HG03097 (cell line): ENCODE results near the gene IRF8.
"Not testable (repeated sequence)": the region's sequence is repeated elsewhere in the genome, so short reads cannot be mapped to it uniquely, and the experiment has no call there.

ENCODE experiments used
- ATAC-seq: cut with Tn5 transposase; IDR thresholded peaks from one replicate; pipeline ENCODE4 v1.9.1; 2021; ENCODE audit not compliant: unreplicated experiment, low FRiP score

The IRF8 gene

GRCh38 chr16:85898521-85899442 lies at the start of gene IRF8:
TSS of gene IRF8 (plus strand) at chr16:85899162. CDS start at chr16:85903016, 3,854 bp downstream.
- ATAC-seq: peak; percentile 29

GRCh38 chr16:85849388-85849787 lies 49.6 kb upstream of the IRF8 start:
- ATAC-seq: no peak

GRCh38 chr16:85850344-85850880 lies 48.5 kb upstream of the IRF8 start:
- ATAC-seq: no peak

GRCh38 chr16:85851034-85851785 lies 47.8 kb upstream of the IRF8 start:
- no peak for ATAC-seq

- ATAC-seq: no peak
Observed at GRCh38 chr16:85853547-85854545, 45.1 kb upstream of the IRF8 start.

GRCh38 chr16:85854935-85855334 lies 44.0 kb upstream of the IRF8 start:
- ATAC-seq: no peak

GRCh38 chr16:85856079-85856478 lies 42.9 kb upstream of the IRF8 start:
- no peak for ATAC-seq

- ATAC-seq: no peak
Observed at GRCh38 chr16:85856585-85856984, 42.4 kb upstream of the IRF8 start.

GRCh38 chr16:85857406-85857805 lies 41.6 kb upstream of the IRF8 start:
- ATAC-seq: no peak

GRCh38 chr16:85858571-85858970 lies 40.4 kb upstream of the IRF8 start:
- not testable (repeated sequence) for ATAC-seq

GRCh38 chr16:85858984-85859817 lies 39.8 kb upstream of the IRF8 start:
- ATAC-seq: no peak

GRCh38 chr16:85859818-85860125 lies 39.2 kb upstream of the IRF8 start:
- ATAC-seq: no peak

- no peak for ATAC-seq
Observed at GRCh38 chr16:85860413-85861094, 38.4 kb upstream of the IRF8 start.

GRCh38 chr16:85861095-85861825 lies 37.7 kb upstream of the IRF8 start:
- no peak for ATAC-seq

- ATAC-seq: no peak
Observed at GRCh38 chr16:85862476-85863383, 36.2 kb upstream of the IRF8 start.

GRCh38 chr16:85863384-85863774 lies 35.6 kb upstream of the IRF8 start:
- ATAC-seq: no peak

GRCh38 chr16:85864965-85865364 lies 34.0 kb upstream of the IRF8 start:
- no peak for ATAC-seq
